Measurements from ENCODE around the gene OTUB2.
A peak's percentile ranks its signal among the peaks of the same experiment; 100 is the strongest.

Gene OTUB2

GRCh38 chr14:93980456-93981201 is 45.5 kb upstream of the OTUB2 start:
- DNase-seq, result no peak
- peaks cover 10% of the 10 kb centered on the region for H3K27me3 ChIP-seq (ENCODE audit: insufficient read depth, low read depth, severe bottlenecking)
- no peak overlapping the region for H3K4me3 ChIP-seq (ENCODE audit: low read depth, low read length)
- no peaks in the 10 kb centered on the region for H3K36me3 ChIP-seq
- no peaks in the 10 kb centered on the region for H3K9me3 ChIP-seq (ENCODE audit: severe bottlenecking)
- TF ChIP-seq, protein P1, sequence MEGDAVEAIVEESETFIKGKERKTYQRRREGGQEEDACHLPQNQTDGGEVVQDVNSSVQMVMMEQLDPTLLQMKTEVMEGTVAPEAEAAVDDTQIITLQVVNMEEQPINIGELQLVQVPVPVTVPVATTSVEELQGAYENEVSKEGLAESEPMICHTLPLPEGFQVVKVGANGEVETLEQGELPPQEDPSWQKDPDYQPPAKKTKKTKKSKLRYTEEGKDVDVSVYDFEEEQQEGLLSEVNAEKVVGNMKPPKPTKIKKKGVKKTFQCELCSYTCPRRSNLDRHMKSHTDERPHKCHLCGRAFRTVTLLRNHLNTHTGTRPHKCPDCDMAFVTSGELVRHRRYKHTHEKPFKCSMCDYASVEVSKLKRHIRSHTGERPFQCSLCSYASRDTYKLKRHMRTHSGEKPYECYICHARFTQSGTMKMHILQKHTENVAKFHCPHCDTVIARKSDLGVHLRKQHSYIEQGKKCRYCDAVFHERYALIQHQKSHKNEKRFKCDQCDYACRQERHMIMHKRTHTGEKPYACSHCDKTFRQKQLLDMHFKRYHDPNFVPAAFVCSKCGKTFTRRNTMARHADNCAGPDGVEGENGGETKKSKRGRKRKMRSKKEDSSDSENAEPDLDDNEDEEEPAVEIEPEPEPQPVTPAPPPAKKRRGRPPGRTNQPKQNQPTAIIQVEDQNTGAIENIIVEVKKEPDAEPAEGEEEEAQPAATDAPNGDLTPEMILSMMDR (IDR thresholded peaks at IDR 0.05; ENCODE audit: low read depth, low read length), result no peak
- no peak overlapping the region for H3K27ac ChIP-seq

DNA sequence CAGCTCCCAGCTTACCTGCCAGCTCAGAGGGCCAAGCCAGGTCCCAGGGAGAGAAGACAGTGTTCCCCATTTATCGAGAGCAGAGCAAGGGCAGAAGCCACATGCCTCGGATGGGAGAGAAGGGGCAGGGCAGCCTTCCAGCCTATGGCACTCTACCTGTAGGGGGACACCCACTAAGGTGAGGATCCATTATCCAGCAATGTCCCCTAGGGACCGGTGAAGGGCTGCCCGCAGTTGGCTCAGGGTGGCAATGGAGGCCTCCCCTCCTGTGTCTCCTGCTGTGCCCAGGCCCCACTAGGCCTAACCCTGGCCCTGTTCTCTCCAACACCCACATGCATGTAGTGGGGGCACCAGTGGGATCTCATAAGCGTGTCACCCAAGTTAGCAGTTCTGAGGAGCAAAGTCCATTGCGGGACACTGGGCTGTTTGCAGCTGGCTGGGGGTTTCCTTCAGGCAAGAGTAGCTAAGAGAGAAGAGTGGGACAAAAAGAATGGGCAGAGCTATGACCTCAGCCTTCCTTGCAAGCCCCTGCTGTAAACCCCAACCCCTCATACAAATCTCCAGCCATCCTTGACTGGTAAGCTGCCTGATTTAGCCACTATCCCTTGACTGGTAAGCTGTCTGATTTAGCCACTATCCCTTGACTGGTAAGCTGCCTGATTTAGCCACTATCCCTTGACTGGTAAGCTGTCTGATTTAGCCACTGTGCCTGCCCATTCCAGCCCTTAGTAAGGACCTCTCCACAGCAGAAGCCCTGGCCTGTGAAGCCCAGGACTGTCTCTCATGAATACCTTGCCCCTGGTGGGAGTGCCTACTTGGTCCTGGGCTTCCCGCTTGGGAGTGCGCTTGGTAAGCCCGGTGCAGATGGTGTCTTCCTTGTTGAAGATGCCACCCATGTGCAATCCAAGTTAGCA is 44.6 kb upstream of the OTUB2 start:
- peaks cover 5% of the 10 kb centered on the region for H3K27me3 ChIP-seq (ENCODE audit: insufficient read depth, low read depth, severe bottlenecking)
- H3K9me3 ChIP-seq (ENCODE audit: severe bottlenecking), result no peaks in the 10 kb centered on the region
- no peak overlapping the region for H3K4me3 ChIP-seq (ENCODE audit: low read depth, low read length)
- H3K27ac ChIP-seq, result no peak overlapping the region
- H3K36me3 ChIP-seq, result no peaks in the 10 kb centered on the region
- peak; percentile 60 for DNase-seq
- TF ChIP-seq, protein P1 (IDR thresholded peaks at IDR 0.05; ENCODE audit: low read depth, low read length), result peak; percentile 23; the same call in 1 of the 2 replicates

DNA sequence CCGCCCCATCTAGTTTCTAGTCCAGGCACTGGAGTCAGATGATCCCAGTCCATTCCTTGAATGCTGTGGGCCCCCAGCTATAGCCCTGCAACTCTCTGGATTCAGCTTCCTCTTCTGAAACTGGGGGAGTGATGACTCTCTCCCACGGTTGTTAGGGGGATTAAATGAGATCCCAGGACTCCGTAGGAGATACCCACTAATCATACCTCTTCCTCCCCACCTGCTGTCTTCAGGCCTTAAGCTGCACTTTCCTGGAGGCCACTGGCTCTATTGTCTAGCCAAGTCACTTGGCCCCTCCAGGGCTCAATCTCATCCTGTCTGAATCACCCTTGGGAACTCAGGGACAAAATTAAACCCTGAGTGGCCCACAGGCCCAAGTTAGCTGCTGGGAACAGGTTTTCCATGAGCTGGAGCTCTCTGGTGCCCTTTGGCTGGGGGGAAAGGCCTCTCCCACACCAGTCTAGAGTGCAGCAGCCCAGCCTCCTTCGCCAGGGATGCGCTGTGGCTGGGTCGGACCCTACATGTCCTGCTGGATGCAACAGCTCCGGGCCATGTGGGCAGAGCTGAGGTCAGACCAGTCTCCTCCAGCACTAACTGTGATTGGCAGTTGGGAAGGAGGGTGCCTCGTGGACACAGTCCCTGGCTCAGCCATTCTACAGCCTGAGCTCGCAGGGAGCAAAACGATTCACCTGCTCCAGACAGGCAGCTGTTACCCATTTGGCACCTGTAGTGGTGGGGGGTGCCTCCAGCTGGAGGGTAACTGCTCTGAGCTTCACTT is 43.7 kb upstream of the OTUB2 start:
- Histone ChIP-seq H3K27me3 (ENCODE audit: insufficient read depth, low read depth, severe bottlenecking) (no peaks in the 10 kb centered on the region), H3K36me3 (no peaks in the 10 kb centered on the region), H3K4me3 (ENCODE audit: low read depth, low read length) (no peak overlapping the region), H3K27ac (peak overlapping the region; percentile 34; the same call in 1 of the 2 replicates), H3K9me3 (ENCODE audit: severe bottlenecking) (no peaks in the 10 kb centered on the region)
- TF ChIP-seq, protein P1 (IDR thresholded peaks at IDR 0.05; ENCODE audit: low read depth, low read length), result no peak
- peak; percentile 80 for DNase-seq

DNA sequence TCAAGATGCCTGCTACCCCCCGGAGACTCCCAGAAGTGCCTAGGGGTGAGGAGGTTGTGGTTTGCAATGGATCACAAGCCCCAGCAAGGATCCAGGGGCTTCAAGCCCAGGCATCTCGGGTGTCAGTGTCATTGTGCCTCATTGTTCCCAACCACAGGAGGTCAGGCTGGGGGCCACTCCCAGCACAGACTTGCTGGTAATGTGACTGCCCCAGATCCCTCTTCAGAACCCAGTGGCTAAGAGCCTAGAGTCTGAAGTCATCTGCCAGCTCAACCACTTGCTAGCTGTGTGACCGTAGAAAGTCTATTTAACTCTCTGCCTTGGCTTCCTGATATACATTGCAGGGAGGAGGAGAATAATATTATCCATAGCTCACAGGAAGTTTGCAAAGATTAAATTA is 42.1 kb upstream of the OTUB2 start:
- DNase-seq, result no peak
- H3K27me3 ChIP-seq (ENCODE audit: insufficient read depth, low read depth, severe bottlenecking), result no peaks in the 10 kb centered on the region
- no peaks in the 10 kb centered on the region for H3K36me3 ChIP-seq
- no peaks in the 10 kb centered on the region for H3K9me3 ChIP-seq (ENCODE audit: severe bottlenecking)
- H3K4me3 ChIP-seq (ENCODE audit: low read depth, low read length), result no peak overlapping the region
- no peak overlapping the region for H3K27ac ChIP-seq
- TF ChIP-seq, protein P1 (IDR thresholded peaks at IDR 0.05; ENCODE audit: low read depth, low read length), result no peak

DNA sequence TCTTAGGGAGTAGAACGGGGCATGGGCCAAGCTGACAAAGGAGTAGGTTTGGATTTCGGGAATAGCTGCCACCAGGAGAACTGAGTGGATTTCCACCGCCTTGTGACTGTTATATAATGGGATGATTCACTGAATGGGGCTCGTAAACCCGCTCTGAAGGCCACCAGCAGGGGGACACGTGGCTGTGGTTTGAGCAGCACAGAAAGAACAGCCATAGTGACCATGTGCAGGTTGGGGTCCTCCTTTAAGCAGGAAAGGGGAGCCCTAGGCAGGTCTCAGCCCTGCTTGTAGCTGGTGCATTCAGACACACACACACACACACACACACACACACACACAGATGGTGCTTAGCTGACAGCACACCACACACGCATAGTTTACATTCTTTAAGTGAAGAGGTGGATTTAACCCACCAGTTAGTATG is 41.1 kb upstream of the OTUB2 start:
- H3K36me3 ChIP-seq, result no peaks in the 10 kb centered on the region
- TF ChIP-seq, protein P1 (IDR thresholded peaks at IDR 0.05; ENCODE audit: low read depth, low read length), result peak; percentile 73
- H3K9me3 ChIP-seq (ENCODE audit: severe bottlenecking), result no peaks in the 10 kb centered on the region
- H3K27me3 ChIP-seq (ENCODE audit: insufficient read depth, low read depth, severe bottlenecking), result no peaks in the 10 kb centered on the region
- H3K4me3 ChIP-seq (ENCODE audit: low read depth, low read length), result no peak overlapping the region
- no peak overlapping the region for H3K27ac ChIP-seq
- peak; percentile 47 for DNase-seq
